ENCODE results near the gene C5orf52. TPM values are rescaled to one million over a fixed set of nuclear protein-coding genes. Genes with fewer than 3 reads are reported as not detected.
A peak's percentile ranks its signal among the peaks of the same experiment; 100 is the strongest.

The C5orf52 gene
- total RNA-seq, result 0.42 TPM in 1 of 2 replicates, not detected in the other

DNA sequence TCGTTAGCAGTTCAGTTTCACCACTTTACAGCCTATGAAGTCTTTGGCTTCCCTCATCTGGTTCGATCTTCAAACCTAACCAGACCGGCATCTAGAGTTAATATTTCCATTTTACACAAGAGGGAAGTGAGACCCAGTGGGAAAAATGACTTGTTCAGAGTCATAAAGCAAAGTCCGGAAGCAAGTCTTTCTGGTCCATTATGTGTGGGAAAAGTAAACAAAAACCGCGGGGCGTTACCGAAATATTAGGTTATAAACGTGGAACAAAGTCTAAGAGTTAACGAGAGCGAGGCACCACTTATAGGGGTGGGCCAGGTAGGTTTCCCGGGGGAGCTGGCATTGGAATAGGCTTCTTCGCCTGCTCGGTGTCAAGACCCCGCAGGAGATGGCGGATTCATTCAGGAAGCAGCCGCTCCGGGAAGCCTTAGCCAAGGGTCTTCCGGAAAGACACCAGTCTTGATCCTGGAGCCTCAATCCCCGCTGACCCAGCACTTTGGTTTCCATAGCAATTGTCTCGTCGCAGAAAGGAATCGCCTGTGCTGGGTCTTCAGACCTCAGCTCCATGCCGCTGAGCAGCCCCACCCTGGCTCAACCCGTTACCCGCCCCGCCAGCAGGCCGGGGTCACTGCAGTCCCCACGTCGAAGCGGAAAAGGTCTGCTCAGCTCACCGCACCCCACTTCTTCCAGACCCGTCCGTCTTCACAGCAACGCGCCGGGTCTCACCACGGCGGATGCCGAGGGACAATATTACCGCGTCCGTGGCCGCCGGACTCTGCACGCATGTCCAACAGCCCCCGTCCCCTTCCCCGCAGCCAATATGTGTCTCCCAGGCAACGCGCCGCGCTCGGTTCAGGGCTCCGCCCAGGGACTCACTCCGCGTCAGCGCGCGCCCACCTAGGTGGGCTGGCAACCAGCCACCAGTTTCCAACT, at the start of gene C5orf52:
TSS of gene C5orf52 (plus strand) at position 872 of the 930 bp plus-strand sequence. CDS start 82 bp downstream, outside the sequence.
- peaks cover 17% of the 10 kb centered on the region for H3K27me3 Mint-ChIP-seq
- peak within 1 kb of the TSS; percentile 91 for H3K27ac Mint-ChIP-seq
- no peaks in the 10 kb centered on the region for H3K9me3 Mint-ChIP-seq
- peaks cover 34% of the 10 kb centered on the region for H3K4me1 Mint-ChIP-seq
- H3K36me3 Mint-ChIP-seq (ENCODE audit: low read depth), result no peaks in the 10 kb centered on the region
- peak within 1 kb of the TSS; percentile 96 for H3K4me3 Mint-ChIP-seq
- DNase-seq, result peak; percentile 79
- intact Hi-C loops (cut with micrococcal nuclease), result loop anchor here (1.0 to 5.0 kb wide), 3 partner anchors 68 to 99 kb away; partner anchors contain the start of gene LSM11

DNA sequence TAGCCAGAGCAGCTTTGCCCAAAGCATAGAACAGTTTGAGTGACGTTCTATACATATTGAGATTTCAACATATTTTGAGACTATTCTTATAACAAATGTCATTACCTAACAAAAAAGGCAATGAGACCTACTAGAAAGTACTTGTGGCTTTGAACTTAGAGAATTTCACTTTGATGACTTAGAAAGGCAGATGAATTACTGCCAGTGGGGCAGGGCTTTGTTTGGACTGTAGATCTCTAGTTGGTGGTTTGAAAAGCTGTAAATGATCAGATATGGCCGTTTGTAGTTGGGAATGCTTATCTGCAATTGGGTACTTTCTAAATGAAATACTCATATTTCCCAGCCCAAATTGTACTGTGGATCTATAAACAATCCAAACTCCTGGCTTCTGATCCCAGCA, 47.2 kb upstream of the C5orf52 start:
- H3K9me3 Mint-ChIP-seq, result peaks cover 25% of the 10 kb centered on the region
- no peak for DNase-seq
- peaks cover 2% of the 10 kb centered on the region for H3K27me3 Mint-ChIP-seq
- intact Hi-C loops (cut with micrococcal nuclease), result no loop called here
- H3K4me1 Mint-ChIP-seq, result peaks cover 7% of the 10 kb centered on the region
- peaks cover 13% of the 10 kb centered on the region for H3K36me3 Mint-ChIP-seq (ENCODE audit: low read depth)
- H3K4me3 Mint-ChIP-seq, result no peak overlapping the region
- H3K27ac Mint-ChIP-seq, result no peak overlapping the region

DNA sequence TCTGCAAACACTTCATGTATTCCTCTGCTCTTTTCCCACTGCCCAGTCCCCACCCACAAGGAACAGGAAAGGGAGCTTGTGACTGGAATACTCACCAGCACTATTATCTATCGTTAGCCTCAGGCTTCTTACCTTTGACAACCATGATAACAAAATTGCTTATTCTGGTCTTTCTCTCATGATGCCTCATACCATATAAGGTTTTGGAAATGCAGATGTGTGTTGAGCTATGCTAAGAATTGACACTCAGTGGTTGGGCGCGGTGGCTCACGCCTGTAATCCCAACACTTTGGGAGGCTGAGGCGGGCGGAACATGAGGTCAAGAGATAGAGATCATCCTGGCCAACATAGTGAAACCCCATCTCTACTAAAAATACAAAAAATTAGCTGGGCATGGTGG, 44.5 kb upstream of the C5orf52 start:
- H3K36me3 Mint-ChIP-seq (ENCODE audit: low read depth), result peaks cover 11% of the 10 kb centered on the region
- no peak overlapping the region for H3K27ac Mint-ChIP-seq
- H3K27me3 Mint-ChIP-seq, result peaks cover 2% of the 10 kb centered on the region
- DNase-seq, result peak; percentile 42
- intact Hi-C loops (cut with micrococcal nuclease), result no loop called here
- H3K9me3 Mint-ChIP-seq, result peaks cover 25% of the 10 kb centered on the region
- H3K4me1 Mint-ChIP-seq, result peaks cover 7% of the 10 kb centered on the region
- H3K4me3 Mint-ChIP-seq, result no peak overlapping the region

DNA sequence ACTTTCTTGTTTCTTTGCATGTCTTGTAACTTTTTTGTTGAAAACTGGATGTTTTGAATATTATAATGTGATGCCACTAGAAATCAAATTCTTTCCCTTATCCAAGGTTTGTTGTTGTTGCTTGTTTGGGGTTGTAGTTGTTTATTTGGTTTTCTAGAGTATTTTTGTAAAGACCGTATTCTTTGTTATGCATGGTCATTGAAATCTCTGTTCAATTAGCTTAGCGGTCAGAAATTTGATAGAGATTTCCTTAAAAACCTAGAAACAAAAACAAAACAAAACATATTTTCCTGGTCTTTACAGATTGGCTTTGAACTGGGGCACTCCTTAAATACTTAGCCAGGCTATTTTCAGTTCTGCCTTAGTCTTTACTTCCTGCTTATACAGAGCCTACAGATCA, 41.0 kb upstream of the C5orf52 start:
- Mint-ChIP-seq H3K36me3 (ENCODE audit: low read depth) (peaks cover 4% of the 10 kb centered on the region), H3K9me3 (peaks cover 5% of the 10 kb centered on the region), H3K4me1 (no peaks in the 10 kb centered on the region), H3K4me3 (no peak overlapping the region), H3K27ac (no peak overlapping the region), H3K27me3 (no peaks in the 10 kb centered on the region)
- intact Hi-C loops (cut with micrococcal nuclease), result no loop called here
- DNase-seq, result no peak

DNA sequence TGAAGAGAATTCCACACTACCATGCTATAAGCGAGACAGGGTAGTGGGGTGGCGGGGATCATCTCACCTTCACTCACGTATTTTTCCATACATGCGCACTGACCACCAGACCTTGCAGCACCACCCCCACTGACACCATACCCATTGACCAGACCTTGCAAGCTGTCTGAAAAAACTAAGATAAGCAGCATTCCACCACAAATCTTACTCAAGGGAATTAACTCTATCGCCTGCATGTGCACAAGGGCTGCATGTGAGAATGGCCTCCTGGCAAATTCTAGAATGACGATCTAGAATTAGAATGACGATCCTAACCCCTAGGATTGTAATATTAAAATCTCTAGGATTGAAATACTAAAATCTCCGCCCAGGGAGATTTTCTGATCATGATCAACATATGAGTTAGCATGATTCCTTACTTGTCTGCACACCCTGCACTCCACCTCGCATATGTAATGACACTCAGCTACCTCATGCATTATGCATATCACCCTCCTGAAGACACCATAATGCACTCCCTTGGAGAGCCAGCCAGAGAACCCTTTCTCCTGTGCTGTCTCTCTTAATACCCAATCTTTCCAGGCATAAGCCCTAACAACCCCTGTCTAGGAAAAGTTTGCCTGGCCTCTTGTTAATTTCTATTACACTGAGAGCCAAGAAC, 30.8 kb upstream of the C5orf52 start:
- Mint-ChIP-seq H3K4me3 (no peak overlapping the region), H3K27ac (no peak overlapping the region), H3K9me3 (no peaks in the 10 kb centered on the region), H3K27me3 (peaks cover 4% of the 10 kb centered on the region), H3K4me1 (no peaks in the 10 kb centered on the region), H3K36me3 (ENCODE audit: low read depth) (no peaks in the 10 kb centered on the region)
- no peak for DNase-seq
- intact Hi-C loops (cut with micrococcal nuclease), result no loop called here

DNA sequence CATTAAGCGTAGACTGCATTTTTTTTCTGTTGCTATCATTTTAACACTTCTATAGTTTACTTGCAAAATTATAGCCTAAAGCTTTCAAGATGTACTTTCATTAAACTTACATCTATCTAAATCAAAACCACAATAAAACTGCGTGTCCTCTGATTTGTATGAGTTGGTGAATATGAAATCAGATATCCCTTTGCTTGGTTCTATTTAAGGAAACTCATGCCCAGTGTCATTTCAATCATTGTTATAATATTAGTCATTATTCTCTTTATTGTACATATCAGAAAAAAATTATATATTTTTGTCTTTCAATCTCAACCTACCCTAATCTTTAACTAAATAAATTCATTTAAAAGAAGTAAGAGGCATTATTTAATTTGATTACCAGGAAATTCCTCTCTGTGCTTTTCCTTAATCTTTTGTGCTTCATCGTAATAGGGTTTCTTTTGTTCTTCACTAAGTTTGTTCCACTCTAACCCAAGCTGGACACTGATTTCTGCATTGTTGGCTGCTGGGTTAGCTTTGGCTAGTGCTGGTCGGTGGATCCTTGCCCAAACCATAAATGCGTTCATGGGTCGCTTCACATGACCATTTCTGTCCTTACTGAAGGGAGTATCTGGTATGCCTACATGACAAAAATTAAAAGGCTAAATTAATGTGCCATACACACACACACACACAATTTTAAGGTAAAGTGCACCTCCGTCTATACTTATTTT, 22.9 kb upstream of the C5orf52 start:
- peaks cover 15% of the 10 kb centered on the region for H3K36me3 Mint-ChIP-seq (ENCODE audit: low read depth)
- peaks cover 12% of the 10 kb centered on the region for H3K9me3 Mint-ChIP-seq
- peaks cover 2% of the 10 kb centered on the region for H3K27me3 Mint-ChIP-seq
- no peak overlapping the region for H3K27ac Mint-ChIP-seq
- DNase-seq, result no peak
- H3K4me3 Mint-ChIP-seq, result no peak overlapping the region
- H3K4me1 Mint-ChIP-seq, result peaks cover 12% of the 10 kb centered on the region
- intact Hi-C loops (cut with micrococcal nuclease), result no loop called here

DNA sequence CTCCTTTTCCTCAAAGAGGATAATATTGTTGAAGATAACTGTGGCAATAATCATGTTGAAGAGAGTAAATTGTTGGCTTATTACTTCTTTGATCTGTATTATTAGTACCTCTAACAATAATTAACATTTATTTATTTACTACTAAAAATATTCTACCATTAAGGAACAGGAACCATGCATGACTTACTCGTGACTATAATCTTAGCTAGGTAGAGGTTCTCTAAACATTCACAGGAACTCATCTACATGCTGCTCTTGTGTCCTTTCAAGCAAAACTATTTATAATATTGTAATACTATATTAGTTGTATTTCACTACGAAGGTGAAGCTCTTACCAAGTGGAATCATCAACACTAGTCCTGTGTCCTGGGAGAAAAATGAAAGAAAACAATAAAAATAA, 22.2 kb upstream of the C5orf52 start:
- H3K4me1 Mint-ChIP-seq, result peaks cover 12% of the 10 kb centered on the region
- peaks cover 18% of the 10 kb centered on the region for H3K36me3 Mint-ChIP-seq (ENCODE audit: low read depth)
- H3K27me3 Mint-ChIP-seq, result peaks cover 2% of the 10 kb centered on the region
- H3K4me3 Mint-ChIP-seq, result no peak overlapping the region
- no peak overlapping the region for H3K27ac Mint-ChIP-seq
- no peak for DNase-seq
- H3K9me3 Mint-ChIP-seq, result peaks cover 14% of the 10 kb centered on the region
- intact Hi-C loops (cut with micrococcal nuclease), result no loop called here

DNA sequence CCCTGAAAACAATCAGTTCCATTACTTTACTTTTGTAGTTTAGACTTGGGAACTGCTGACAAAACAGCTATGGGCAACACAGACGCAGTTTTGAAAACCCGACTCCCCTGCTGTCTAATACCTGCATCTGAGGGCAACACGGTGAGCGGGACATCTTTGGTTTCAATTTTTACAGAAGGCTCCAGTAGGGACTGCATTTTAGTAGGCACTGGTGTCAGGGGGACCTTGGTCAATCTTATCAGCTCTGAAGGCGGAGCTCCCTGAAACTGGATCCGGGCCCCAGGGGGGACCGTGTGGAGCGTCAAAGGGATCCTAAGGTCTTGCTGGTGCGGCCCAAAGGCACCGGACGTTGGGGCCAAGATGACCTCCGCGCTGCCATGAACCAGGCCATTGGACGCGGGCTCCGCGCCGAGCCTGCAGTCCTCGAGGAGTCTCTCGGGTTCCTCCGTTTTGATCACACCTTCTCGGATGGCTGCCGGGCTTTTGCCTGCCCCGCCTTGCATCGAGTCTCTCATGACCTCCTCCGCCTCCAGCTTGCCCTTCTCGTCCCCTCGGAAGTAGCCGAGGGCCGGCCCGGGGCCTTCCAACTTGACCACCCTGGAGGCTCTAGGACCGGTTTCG, 20.2 kb upstream of the C5orf52 start:
- peaks cover 18% of the 10 kb centered on the region for H3K9me3 Mint-ChIP-seq
- peak overlapping the region; percentile 79 for H3K4me3 Mint-ChIP-seq
- no peaks in the 10 kb centered on the region for H3K27me3 Mint-ChIP-seq
- DNase-seq, result peak; percentile 55
- peaks cover 18% of the 10 kb centered on the region for H3K36me3 Mint-ChIP-seq (ENCODE audit: low read depth)
- H3K27ac Mint-ChIP-seq, result no peak overlapping the region
- intact Hi-C loops (cut with micrococcal nuclease), result loop anchor here (5.0 kb wide), 1 partner anchor 91 kb away; the partner anchor contains the start of gene LSM11
- H3K4me1 Mint-ChIP-seq, result peaks cover 12% of the 10 kb centered on the region

DNA sequence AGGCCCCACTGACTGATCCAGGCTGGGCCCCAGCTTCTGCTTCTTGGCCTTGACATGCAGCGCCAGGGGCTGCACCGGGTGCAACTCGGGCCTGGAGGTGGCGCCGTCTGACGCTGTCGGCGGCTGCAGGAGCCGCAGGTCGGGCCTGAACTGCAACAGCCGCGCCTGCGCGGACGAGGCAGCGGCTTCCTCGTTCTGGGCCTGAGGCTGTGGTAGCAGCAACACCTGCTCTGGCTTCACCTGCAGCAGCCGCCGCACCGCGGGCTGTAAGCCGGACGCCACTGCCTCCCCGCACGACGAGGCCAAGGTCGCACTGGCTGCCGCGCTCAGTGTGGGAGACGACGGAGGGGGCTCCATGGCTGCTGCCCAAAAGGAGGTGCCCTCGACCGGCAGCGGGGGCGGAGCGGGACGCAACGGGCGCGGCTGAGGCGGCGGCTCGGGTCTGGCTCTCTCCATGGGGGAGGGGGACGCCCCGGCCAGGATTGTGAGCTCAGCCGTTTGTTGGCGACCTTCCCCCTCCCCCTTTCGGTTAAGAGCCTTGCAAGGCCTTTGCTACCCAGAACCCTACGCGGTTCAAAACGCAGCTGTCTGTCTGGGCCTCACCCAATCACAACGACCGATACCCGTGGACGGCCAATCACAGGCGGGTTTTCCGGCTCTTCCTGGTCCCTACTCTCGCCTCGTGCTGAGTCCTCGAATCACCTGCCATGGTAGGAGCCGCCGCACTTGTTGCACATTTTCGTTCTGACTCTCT, 19.5 kb upstream of the C5orf52 start:
- Mint-ChIP-seq H3K27me3 (no peaks in the 10 kb centered on the region), H3K27ac (peak overlapping the region; percentile 87), H3K36me3 (ENCODE audit: low read depth) (peaks cover 18% of the 10 kb centered on the region), H3K9me3 (peaks cover 23% of the 10 kb centered on the region), H3K4me1 (peaks cover 12% of the 10 kb centered on the region), H3K4me3 (peak overlapping the region; percentile 79)
- intact Hi-C loops (cut with micrococcal nuclease), result loop anchor here (5.0 kb wide), 1 partner anchor 91 kb away; the partner anchor contains the start of gene LSM11
- DNase-seq, result peak; percentile 93

DNA sequence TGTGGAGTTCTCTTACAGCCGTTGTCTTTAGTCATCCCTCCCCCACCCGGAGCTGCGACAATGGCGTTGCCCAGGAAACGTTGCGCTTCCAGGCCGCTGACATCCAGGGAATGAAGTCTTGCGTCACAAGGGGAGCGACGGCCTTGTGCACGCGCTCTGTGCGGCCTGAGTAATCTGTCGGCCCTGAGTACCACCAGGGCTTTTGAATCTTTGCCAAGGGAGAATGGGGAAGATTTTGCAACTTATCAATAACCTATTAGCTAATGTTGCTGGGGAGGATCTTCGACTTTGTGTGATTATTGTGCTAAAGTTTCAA, 19.0 kb upstream of the C5orf52 start, which contains the start of gene SOX30:
TSS of gene SOX30 (minus strand) at position 62 of the 316 bp plus-strand sequence. CDS start 360 bp downstream, outside the sequence.
- peak within 1 kb of the TSS; percentile 87 for H3K27ac Mint-ChIP-seq
- no peaks in the 10 kb centered on the region for H3K27me3 Mint-ChIP-seq
- intact Hi-C loops (cut with micrococcal nuclease), result loop anchor here (5.0 kb wide), 1 partner anchor 90 kb away; the partner anchor contains the start of gene LSM11
- H3K4me3 Mint-ChIP-seq, result peak within 1 kb of the TSS; percentile 79
- no peak for DNase-seq
- H3K4me1 Mint-ChIP-seq, result peaks cover 12% of the 10 kb centered on the region
- H3K36me3 Mint-ChIP-seq (ENCODE audit: low read depth), result peaks cover 18% of the 10 kb centered on the region
- H3K9me3 Mint-ChIP-seq, result peaks cover 23% of the 10 kb centered on the region

DNA sequence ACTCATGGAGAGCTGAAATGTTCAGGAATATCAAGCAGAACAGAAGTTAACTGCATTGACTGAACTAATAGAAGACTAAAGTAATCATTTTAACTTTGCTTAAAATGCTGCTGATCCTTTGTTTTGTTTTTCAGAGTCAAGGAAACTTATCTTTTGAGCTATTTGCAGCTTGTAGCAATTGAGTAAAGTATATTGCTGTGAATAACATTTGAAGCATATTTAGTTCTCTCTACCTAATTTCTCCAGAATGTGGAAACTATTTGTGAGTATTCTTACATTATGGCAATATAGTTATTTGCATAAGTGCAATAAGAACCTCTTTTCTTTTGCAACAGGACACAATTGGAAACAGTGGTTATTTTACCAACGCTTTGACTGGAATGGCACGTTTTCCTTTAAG, 13.8 kb upstream of the C5orf52 start:
- Mint-ChIP-seq H3K36me3 (ENCODE audit: low read depth) (peaks cover 27% of the 10 kb centered on the region), H3K9me3 (peaks cover 31% of the 10 kb centered on the region), H3K27ac (no peak overlapping the region), H3K4me3 (no peak overlapping the region), H3K4me1 (peaks cover 6% of the 10 kb centered on the region), H3K27me3 (no peaks in the 10 kb centered on the region)
- intact Hi-C loops (cut with micrococcal nuclease), result no loop called here
- DNase-seq, result no peak

DNA sequence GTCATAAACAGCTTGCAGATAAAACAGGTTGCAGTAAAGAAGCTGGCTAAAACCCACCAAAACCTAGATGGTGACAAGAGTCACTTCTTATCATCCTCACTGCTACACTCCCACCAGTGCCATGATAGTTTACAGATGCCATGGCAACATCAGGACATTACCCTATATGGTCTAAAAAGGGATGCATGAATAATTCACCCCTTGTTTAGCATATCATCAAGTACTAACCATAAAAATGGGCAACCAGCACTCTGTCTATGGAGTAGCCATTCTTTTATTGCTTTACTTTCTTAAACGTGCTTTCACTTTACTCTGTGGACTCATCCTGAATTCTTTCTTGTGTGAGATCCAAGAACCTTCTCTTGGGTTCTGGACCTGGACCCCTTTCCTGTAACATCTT, 12.4 kb upstream of the C5orf52 start:
- intact Hi-C loops (cut with micrococcal nuclease), result no loop called here
- DNase-seq, result no peak
- peaks cover 18% of the 10 kb centered on the region for H3K36me3 Mint-ChIP-seq (ENCODE audit: low read depth)
- no peaks in the 10 kb centered on the region for H3K27me3 Mint-ChIP-seq
- H3K4me1 Mint-ChIP-seq, result no peaks in the 10 kb centered on the region
- H3K4me3 Mint-ChIP-seq, result no peak overlapping the region
- H3K9me3 Mint-ChIP-seq, result peaks cover 27% of the 10 kb centered on the region
- no peak overlapping the region for H3K27ac Mint-ChIP-seq
